GM12873 (cell line): ENCODE data around the gene STK4.

Experiments
- TF ChIP-seq, protein P1 (sequence below): IDR thresholded peaks from 2 replicates; pipeline ENCODE4 v1.5.1; 2012; ENCODE audit warnings: low read depth, mild to moderate bottlenecking, moderate library complexity, low read length, control low read depth; ENCODE audit not compliant: insufficient read depth; ENCODE audit errors: missing control alignments

STK4 gene

DNA sequence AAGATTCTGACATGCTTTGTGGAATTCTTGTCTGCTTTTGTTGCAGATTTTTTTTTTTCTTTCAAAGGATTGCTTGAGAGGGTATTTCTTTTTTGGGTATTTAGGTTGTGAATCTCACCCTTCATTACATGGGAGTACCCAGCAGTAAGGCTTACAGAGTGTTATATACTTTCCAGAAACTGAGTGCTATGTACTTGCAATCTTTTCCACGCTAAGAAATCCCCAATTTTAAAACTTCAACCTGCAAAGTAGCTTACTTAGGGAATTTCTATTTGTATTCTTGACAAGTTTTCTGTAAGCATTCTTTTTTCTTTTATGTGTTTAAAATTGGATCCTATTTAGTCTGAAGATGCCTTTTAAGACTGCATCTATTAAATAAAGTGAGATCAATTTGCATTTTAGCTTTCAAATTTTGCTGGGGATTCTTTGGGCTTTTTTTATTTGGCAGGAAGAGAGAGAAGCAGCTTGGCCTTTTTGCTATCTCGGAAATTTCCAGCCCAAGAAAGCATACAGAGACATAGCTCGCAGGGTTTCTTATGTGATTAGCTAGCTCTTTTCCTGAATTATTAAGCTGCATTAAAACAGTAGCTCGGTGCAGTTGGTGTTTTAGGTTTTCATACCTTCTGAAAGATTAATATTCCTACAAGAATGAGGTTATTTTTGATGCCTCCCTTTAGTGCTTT is 92.0 kb downstream of the STK4 start:
- TF ChIP-seq, protein P1, sequence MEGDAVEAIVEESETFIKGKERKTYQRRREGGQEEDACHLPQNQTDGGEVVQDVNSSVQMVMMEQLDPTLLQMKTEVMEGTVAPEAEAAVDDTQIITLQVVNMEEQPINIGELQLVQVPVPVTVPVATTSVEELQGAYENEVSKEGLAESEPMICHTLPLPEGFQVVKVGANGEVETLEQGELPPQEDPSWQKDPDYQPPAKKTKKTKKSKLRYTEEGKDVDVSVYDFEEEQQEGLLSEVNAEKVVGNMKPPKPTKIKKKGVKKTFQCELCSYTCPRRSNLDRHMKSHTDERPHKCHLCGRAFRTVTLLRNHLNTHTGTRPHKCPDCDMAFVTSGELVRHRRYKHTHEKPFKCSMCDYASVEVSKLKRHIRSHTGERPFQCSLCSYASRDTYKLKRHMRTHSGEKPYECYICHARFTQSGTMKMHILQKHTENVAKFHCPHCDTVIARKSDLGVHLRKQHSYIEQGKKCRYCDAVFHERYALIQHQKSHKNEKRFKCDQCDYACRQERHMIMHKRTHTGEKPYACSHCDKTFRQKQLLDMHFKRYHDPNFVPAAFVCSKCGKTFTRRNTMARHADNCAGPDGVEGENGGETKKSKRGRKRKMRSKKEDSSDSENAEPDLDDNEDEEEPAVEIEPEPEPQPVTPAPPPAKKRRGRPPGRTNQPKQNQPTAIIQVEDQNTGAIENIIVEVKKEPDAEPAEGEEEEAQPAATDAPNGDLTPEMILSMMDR: no peak

DNA sequence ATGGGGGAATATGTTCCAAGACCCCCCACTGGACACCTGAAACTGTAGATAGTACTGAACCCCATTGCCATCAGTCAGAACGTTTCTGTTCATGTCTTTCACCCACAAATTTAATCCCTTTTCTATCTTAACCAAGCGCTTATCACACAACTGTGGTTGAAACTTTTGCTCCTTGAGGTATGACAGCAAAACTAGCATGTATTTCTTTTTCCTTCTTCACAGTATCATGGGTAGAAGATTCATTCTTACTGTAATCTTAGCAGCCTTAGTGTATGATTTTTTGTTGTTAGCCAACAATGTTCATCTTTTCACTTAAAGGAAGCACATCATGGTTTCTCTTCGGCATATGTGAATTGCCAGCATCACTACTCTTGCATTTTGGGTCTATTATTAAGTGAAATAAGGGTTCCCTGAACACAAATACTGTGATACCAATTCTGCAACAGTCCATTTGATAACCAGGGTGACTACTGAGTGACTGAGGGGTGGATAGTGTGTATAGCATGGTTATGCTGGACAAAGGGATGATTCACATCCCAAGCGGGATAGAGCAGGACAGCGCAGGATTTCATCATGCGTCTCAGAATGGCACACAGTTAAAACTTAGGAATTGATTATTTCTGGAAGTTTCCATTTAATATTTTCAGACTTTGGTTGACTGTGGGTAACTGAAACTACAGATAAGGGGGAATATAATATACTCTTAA is 92.9 kb downstream of the STK4 start:
- TF ChIP-seq, protein P1: no peak

DNA sequence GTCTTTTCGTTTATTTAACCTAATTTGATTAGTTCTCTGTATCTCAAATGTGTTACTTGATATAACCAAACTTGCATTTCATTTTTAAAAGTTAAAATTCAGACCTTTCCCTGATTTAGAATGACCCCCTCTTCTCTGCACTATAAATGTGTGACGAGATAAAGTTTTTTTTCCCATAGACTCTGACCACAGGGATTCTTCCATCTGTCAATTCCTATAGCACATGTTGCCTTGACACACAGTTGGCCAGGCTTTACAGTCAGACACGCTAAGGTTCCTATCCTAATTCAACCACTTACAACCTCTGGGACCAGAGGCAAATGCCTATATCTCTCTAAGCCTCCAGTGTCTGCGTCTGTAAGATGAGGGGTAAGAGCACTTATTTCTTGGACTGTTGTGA is 94.0 kb downstream of the STK4 start:
- TF ChIP-seq, protein P1: no peak

DNA sequence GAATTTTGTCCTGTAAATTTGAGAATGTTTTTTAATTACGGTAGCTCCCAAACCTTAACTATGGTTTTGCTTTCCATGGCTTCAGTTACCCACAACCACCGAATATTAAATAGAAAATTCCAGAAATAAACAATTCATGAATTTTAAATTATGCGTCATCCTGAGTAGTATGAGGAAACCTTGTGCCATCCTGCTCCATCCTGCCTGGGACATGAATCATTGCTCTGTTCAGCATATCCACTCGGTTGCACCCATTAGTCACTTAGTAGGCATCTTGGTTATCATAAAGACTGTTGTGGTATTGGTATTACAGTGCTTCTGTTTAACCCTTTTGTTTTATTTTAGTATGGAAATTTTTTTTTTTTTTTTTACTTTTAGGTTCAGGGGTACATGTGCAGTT is 94.9 kb downstream of the STK4 start:
- TF ChIP-seq, protein P1: no peak

GRCh38 chr20:45064812-45065211 is 98.5 kb downstream of the STK4 start:
- TF ChIP-seq, protein P1: no peak

- TF ChIP-seq, protein P1: no peak
Measured at GRCh38 chr20:45066372-45066771, 100.1 kb downstream of the STK4 start.

DNA sequence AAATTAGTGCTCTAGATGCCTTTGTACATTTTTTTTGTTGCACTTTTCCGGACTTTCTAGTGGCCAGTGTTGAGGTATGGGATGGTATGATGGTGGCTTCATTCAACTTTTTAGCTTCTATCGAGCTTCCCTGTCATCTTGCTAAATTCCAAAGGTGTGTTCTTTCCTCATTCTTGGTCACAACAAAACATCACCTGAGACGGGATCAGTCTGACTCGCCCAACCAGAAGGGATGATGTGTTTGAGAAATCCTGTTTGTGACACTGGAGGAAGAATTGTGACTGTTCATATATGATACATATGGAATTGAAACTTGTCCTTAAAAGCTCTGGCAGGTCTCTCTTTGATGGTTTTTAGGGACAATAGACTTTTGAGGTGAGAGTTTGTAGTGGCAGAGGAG is 100.8 kb downstream of the STK4 start:
- TF ChIP-seq, protein P1: no peak
